SH-SY5Y (cell line): ENCODE results near the gene IL4R.

ENCODE experiments used
- GATA2 ChIP-seq: IDR thresholded peaks from 2 replicates; pipeline ENCODE4 v1.6.1; 2011; ENCODE audit warnings: mild to moderate bottlenecking, low read depth, low read length
- GATA3 ChIP-seq: IDR thresholded peaks from 2 replicates; pipeline ENCODE4 v1.6.1; 2011; ENCODE audit warnings: low read depth, mild to moderate bottlenecking, low read length, moderate library complexity

- no peak for TF ChIP-seq GATA2
- TF ChIP-seq GATA3, result no peak
These were observed 45.8 kb downstream of the IL4R start for GRCh38 chr16:27359615-27360014.
